HFFc6 (cell line): ENCODE measurements around the gene NHSL2. TPM values are rescaled to one million over a fixed set of nuclear protein-coding genes. Genes with fewer than 3 reads are reported as not detected.

ENCODE experiments used
- DNase-seq: peaks from one replicate; pipeline ENCODE4 v3.0.0-alpha.2; 2018
- H3K27ac Mint-ChIP-seq: 2 replicates; pipeline ENCODE4 v1.8.0; 2020; ENCODE audit warnings: mild to moderate bottlenecking, mixed read lengths
- H3K27me3 Mint-ChIP-seq: 2 replicates; pipeline ENCODE4 v1.8.0; 2021; ENCODE audit warnings: mild to moderate bottlenecking, moderate library complexity, mixed read lengths; ENCODE audit not compliant: insufficient read depth
- H3K36me3 Mint-ChIP-seq: 2 replicates; pipeline ENCODE4 v1.8.0; 2021; ENCODE audit warnings: low read depth, mixed read lengths
- H3K4me1 Mint-ChIP-seq: 2 replicates; pipeline ENCODE4 v1.8.0; 2020; ENCODE audit warnings: low read depth, mixed read lengths
- H3K4me3 Mint-ChIP-seq: 2 replicates; pipeline ENCODE4 v1.8.0; 2020; ENCODE audit warnings: mild to moderate bottlenecking, moderate library complexity, mixed read lengths
- H3K9me3 Mint-ChIP-seq: 2 replicates; pipeline ENCODE4 v1.8.0; 2020; ENCODE audit warnings: mild to moderate bottlenecking, mixed read lengths
- CTCF ChIP-seq: fragments of 200-600 bp; sonication (generic); IDR thresholded peaks from 2 replicates; pipeline ENCODE4 v1.5.0; 2021; ENCODE audit warnings: antibody characterized with exemption, mild to moderate bottlenecking
- total RNA-seq, 6 experiments: library from RNA; stranded (reverse); fragmentation: NEBNext Ultra II Directional; extraction: Animal tissue kit (Norgen Biotek cat#: 25700); gene quantifications; 2 replicates in 1 of 6; 3 replicates in 5 of 6; pipeline ENCODE4 v1.2.3, GENCODE V29; 2021

Gene NHSL2
- total RNA-seq, 6 experiments from 2014 or later = 0.28 to 1.1 (median 0.52) TPM

- Mint-ChIP-seq H3K4me1 (peaks cover 47% of the 10 kb centered on the region), H3K4me3 (peak overlapping the region; percentile 69), H3K27ac (no peak overlapping the region), H3K9me3 (no peaks in the 10 kb centered on the region), H3K36me3 (no peaks in the 10 kb centered on the region), H3K27me3 (no peaks in the 10 kb centered on the region; the same call in 1 of the 2 replicates)
- TF ChIP-seq CTCF = no peak
- DNase-seq = no peak
Observed at GRCh38 chrX:72027024-72027913, 116.6 kb downstream of the NHSL2 start.

GRCh38 chrX:72027914-72028307 is 117.3 kb downstream of the NHSL2 start:
- Mint-ChIP-seq H3K9me3 (no peaks in the 10 kb centered on the region), H3K4me3 (peak overlapping the region; percentile 69; the same call in 1 of the 2 replicates), H3K27ac (no peak overlapping the region), H3K36me3 (no peaks in the 10 kb centered on the region), H3K27me3 (no peaks in the 10 kb centered on the region; the same call in 1 of the 2 replicates), H3K4me1 (peaks cover 47% of the 10 kb centered on the region)
- TF ChIP-seq CTCF = no peak
- DNase-seq = no peak

GRCh38 chrX:72028701-72029470 is 118.2 kb downstream of the NHSL2 start:
- no peak for TF ChIP-seq CTCF
- H3K9me3 Mint-ChIP-seq = no peaks in the 10 kb centered on the region
- H3K4me1 Mint-ChIP-seq = peaks cover 47% of the 10 kb centered on the region
- H3K4me3 Mint-ChIP-seq = no peak overlapping the region
- no peaks in the 10 kb centered on the region for H3K36me3 Mint-ChIP-seq
- no peaks in the 10 kb centered on the region for H3K27me3 Mint-ChIP-seq
- H3K27ac Mint-ChIP-seq = peak overlapping the region; percentile 60
- DNase-seq = no peak

- H3K27me3 Mint-ChIP-seq = no peaks in the 10 kb centered on the region
- peaks cover 47% of the 10 kb centered on the region for H3K4me1 Mint-ChIP-seq
- H3K4me3 Mint-ChIP-seq = peak overlapping the region; percentile 60
- TF ChIP-seq CTCF = no peak
- no peaks in the 10 kb centered on the region for H3K9me3 Mint-ChIP-seq
- peak overlapping the region; percentile 49 for H3K27ac Mint-ChIP-seq
- DNase-seq = peak; percentile 85
- H3K36me3 Mint-ChIP-seq = no peaks in the 10 kb centered on the region
Observed at GRCh38 chrX:72029483-72030411, 119.1 kb downstream of the NHSL2 start.

GRCh38 chrX:72030431-72030830 is 119.8 kb downstream of the NHSL2 start:
- Mint-ChIP-seq H3K36me3 (no peaks in the 10 kb centered on the region), H3K9me3 (no peaks in the 10 kb centered on the region), H3K4me3 (no peak overlapping the region; the same call in 1 of the 2 replicates), H3K27ac (no peak overlapping the region), H3K4me1 (peaks cover 47% of the 10 kb centered on the region), H3K27me3 (no peaks in the 10 kb centered on the region; the same call in 1 of the 2 replicates)
- no peak for TF ChIP-seq CTCF
- no peak for DNase-seq
